ENCODE measurements around the gene ADGRB3.

ADGRB3 gene

DNA sequence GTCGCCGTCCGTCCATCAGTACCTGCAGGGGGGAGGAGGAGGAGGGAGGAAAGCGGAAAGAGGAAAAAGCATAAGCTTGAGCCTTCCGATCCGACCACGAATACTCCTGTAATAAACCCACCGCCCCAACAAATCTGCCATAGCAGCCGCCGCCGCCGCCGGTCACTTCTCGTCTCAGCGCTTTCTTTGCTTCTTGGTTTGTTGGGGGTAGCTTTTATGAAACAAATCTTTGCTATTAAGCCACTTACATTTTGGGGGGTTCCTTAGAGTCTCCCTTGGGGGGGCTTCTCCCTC lies 277 bp downstream of the ADGRB3 start:
- Histone ChIP-seq H2AFZ (ENCODE audit: low read length) (peak overlapping the region; percentile 93), H3F3A (ENCODE audit: insufficient read depth, low read length) (peaks cover 6% of the 10 kb centered on the region; the same call in 1 of the 2 replicates), H3K9me3 (replicated peaks; ENCODE audit: insufficient read depth, low read length) (no peaks in the 10 kb centered on the region), H3K4me2 (ENCODE audit: low read depth, low read length) (peak overlapping the region; percentile 78), H3K27ac (ENCODE audit: low read length) (no peak overlapping the region), H3K4me3 (ENCODE audit: low read length) (peak overlapping the region; percentile 70), H3K27me3 (replicated peaks; ENCODE audit: insufficient read depth, low read length) (no peaks in the 10 kb centered on the region), H3K36me3 (replicated peaks; ENCODE audit: insufficient read depth, low read length) (no peaks in the 10 kb centered on the region), H3K9ac (ENCODE audit: low read length) (peak overlapping the region; percentile 49), H3K9me2 (replicated peaks; ENCODE audit: insufficient read depth, low read length) (no peaks in the 10 kb centered on the region), H3K4me1 (ENCODE audit: low read length) (peaks cover 3% of the 10 kb centered on the region; the same call in 1 of the 2 replicates), H4K20me1 (ENCODE audit: insufficient read depth, low read length) (no peaks in the 10 kb centered on the region), H3K79me2 (ENCODE audit: low read length) (no peaks in the 10 kb centered on the region)
- TF ChIP-seq, protein P1, sequence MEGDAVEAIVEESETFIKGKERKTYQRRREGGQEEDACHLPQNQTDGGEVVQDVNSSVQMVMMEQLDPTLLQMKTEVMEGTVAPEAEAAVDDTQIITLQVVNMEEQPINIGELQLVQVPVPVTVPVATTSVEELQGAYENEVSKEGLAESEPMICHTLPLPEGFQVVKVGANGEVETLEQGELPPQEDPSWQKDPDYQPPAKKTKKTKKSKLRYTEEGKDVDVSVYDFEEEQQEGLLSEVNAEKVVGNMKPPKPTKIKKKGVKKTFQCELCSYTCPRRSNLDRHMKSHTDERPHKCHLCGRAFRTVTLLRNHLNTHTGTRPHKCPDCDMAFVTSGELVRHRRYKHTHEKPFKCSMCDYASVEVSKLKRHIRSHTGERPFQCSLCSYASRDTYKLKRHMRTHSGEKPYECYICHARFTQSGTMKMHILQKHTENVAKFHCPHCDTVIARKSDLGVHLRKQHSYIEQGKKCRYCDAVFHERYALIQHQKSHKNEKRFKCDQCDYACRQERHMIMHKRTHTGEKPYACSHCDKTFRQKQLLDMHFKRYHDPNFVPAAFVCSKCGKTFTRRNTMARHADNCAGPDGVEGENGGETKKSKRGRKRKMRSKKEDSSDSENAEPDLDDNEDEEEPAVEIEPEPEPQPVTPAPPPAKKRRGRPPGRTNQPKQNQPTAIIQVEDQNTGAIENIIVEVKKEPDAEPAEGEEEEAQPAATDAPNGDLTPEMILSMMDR (IDR thresholded peaks at IDR 0.05; ENCODE audit: low read length): no peak
- no peak for TF ChIP-seq EZH2 (optimal IDR thresholded peaks at IDR 0.05; ENCODE audit: low read depth, low read length)
- no peak for TF ChIP-seq EZH2phosphoT487 (IDR thresholded peaks at IDR 0.05; ENCODE audit: low read length)
- DNase-seq: no peak

DNA sequence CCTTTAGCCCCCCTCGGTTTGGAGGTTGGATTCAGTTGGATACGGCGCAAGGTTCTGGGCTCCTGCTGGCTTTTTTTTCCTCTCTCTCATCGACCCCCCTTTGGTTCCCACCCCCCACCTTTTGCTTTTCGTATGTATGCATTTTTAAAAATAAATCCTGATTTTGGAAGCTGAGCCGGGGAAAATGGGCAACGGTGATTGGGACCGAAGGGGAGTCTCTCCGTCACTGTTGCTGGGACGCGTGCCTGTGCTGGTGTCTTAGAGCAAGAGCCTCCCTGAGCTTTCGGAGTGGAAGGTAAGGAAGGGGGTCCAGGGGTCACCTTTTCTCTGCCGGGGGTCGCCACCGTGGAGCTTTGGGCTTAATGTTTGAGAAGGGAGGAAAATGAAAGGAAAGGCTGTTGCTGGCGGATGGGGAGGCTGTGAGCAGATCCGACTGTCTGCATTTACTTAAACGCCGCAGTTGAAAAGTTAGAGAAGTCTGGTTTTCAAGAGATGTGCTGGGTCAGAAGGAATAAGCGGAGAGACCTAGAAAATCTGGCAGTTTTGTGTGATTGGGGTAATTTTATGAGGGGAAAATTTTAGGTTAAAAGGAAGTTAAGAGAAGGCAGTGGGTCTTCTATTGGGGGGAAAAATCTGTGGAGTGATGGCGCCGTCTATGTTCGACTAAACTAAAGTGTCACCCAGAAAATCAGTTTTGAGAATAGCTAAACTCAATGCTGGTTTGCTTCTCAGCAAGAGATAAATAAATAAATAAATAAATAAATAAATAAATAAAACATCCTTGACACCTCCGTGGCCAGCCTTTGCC lies 828 bp downstream of the ADGRB3 start:
- peaks cover 3% of the 10 kb centered on the region; the same call in 1 of the 2 replicates for H3K4me1 ChIP-seq (ENCODE audit: low read length)
- no peaks in the 10 kb centered on the region for H4K20me1 ChIP-seq (ENCODE audit: insufficient read depth, low read length)
- H3F3A ChIP-seq (ENCODE audit: insufficient read depth, low read length): peaks cover 6% of the 10 kb centered on the region; the same call in 1 of the 2 replicates
- H3K36me3 ChIP-seq (replicated peaks; ENCODE audit: insufficient read depth, low read length): no peaks in the 10 kb centered on the region
- H3K4me3 ChIP-seq (ENCODE audit: low read length): peak overlapping the region; percentile 70
- H3K79me2 ChIP-seq (ENCODE audit: low read length): no peaks in the 10 kb centered on the region
- H3K27me3 ChIP-seq (replicated peaks; ENCODE audit: insufficient read depth, low read length): no peaks in the 10 kb centered on the region
- H3K9ac ChIP-seq (ENCODE audit: low read length): peak overlapping the region; percentile 49
- no peak for TF ChIP-seq EZH2 (optimal IDR thresholded peaks at IDR 0.05; ENCODE audit: low read depth, low read length)
- TF ChIP-seq, protein P1 (IDR thresholded peaks at IDR 0.05; ENCODE audit: low read length): peak; percentile 26; the same call in 1 of the 2 replicates
- no peak for TF ChIP-seq EZH2phosphoT487 (IDR thresholded peaks at IDR 0.05; ENCODE audit: low read length)
- H3K9me3 ChIP-seq (replicated peaks; ENCODE audit: insufficient read depth, low read length): no peaks in the 10 kb centered on the region
- H3K4me2 ChIP-seq (ENCODE audit: low read depth, low read length): peak overlapping the region; percentile 78
- H2AFZ ChIP-seq (ENCODE audit: low read length): peak overlapping the region; percentile 93
- H3K9me2 ChIP-seq (replicated peaks; ENCODE audit: insufficient read depth, low read length): no peaks in the 10 kb centered on the region
- peak; percentile 41 for DNase-seq
- no peak overlapping the region for H3K27ac ChIP-seq (ENCODE audit: low read length)

DNA sequence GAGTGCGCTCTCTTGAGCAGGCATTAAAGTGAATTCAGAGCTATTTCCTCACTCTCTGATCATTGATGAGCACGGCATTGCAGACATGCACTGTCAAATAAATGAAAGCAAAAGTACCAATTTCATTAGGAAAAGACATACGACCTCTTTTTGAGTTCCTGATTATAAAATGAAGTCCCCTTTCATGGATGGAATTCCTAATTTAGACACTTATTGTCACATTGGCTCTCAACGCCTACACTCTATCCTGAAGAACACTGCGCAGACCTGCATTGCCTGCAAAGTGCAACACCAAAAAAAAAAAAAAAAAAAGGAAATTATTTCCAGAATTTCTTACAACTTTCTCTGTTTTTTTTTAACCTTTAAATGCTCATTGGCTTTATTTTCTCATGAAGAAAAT lies 1.6 kb downstream of the ADGRB3 start:
- Histone ChIP-seq H3K27ac (ENCODE audit: low read length) (no peak overlapping the region), H3K4me1 (ENCODE audit: low read length) (peaks cover 3% of the 10 kb centered on the region; the same call in 1 of the 2 replicates), H4K20me1 (ENCODE audit: insufficient read depth, low read length) (no peaks in the 10 kb centered on the region), H2AFZ (ENCODE audit: low read length) (no peak overlapping the region), H3K27me3 (replicated peaks; ENCODE audit: insufficient read depth, low read length) (no peaks in the 10 kb centered on the region), H3K9me3 (replicated peaks; ENCODE audit: insufficient read depth, low read length) (no peaks in the 10 kb centered on the region), H3F3A (ENCODE audit: insufficient read depth, low read length) (peaks cover 6% of the 10 kb centered on the region; the same call in 1 of the 2 replicates), H3K9me2 (replicated peaks; ENCODE audit: insufficient read depth, low read length) (no peaks in the 10 kb centered on the region), H3K9ac (ENCODE audit: low read length) (no peak overlapping the region), H3K4me3 (ENCODE audit: low read length) (peak overlapping the region; percentile 35; the same call in 1 of the 2 replicates), H3K36me3 (replicated peaks; ENCODE audit: insufficient read depth, low read length) (no peaks in the 10 kb centered on the region), H3K79me2 (ENCODE audit: low read length) (no peaks in the 10 kb centered on the region), H3K4me2 (ENCODE audit: low read depth, low read length) (peak overlapping the region; percentile 78)
- DNase-seq: no peak
- no peak for TF ChIP-seq EZH2phosphoT487 (IDR thresholded peaks at IDR 0.05; ENCODE audit: low read length)
- TF ChIP-seq, protein P1 (IDR thresholded peaks at IDR 0.05; ENCODE audit: low read length): no peak
- no peak for TF ChIP-seq EZH2 (optimal IDR thresholded peaks at IDR 0.05; ENCODE audit: low read depth, low read length)
